Uterus (tissue), 2 donors: ENCODE results near the gene KLHL25.

ENCODE experiments used
- POLR2A ChIP-seq, 2 donors: fragments of 450-650 bp; IDR thresholded peaks; one replicate each; pipeline ENCODE4 v1.6.1; 2016; ENCODE audit warnings: antibody characterized with exemption in 2 of 2, mild to moderate bottlenecking in 1 of 2, moderate library complexity in 1 of 2
- TF ChIP-seq, protein P1 (sequence below), 4 experiments: fragments of 200-600 bp in 2 of 4; fragments of 450-650 bp in 2 of 4; sonication (generic) in 2 of 4; IDR thresholded peaks; one replicate each; pipeline ENCODE4 v1.5.1; 2016 to 2019; ENCODE audit warnings: antibody characterized with exemption in 4 of 4, mild to moderate bottlenecking in 2 of 4, moderate library complexity in 1 of 4

DNA sequence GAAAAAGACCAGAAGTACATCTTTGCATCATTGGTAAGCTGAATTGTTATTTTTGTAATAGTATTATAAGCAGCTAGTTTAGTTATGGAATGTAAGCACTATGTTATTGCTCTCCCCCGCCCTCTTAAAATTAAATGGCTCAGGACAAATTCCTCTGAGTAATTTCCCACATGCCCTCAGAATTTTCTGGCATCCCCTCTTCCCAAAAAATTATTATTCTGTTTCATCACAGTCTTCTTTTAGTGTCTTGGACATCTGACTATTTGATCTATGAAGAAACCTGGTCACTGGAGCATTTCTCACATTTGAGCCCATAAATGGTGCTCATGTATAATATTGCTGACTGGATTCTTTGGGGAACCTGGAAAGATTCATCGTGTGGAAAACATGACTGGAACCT, 68.3 kb downstream of the KLHL25 start:
- TF ChIP-seq, protein P1, sequence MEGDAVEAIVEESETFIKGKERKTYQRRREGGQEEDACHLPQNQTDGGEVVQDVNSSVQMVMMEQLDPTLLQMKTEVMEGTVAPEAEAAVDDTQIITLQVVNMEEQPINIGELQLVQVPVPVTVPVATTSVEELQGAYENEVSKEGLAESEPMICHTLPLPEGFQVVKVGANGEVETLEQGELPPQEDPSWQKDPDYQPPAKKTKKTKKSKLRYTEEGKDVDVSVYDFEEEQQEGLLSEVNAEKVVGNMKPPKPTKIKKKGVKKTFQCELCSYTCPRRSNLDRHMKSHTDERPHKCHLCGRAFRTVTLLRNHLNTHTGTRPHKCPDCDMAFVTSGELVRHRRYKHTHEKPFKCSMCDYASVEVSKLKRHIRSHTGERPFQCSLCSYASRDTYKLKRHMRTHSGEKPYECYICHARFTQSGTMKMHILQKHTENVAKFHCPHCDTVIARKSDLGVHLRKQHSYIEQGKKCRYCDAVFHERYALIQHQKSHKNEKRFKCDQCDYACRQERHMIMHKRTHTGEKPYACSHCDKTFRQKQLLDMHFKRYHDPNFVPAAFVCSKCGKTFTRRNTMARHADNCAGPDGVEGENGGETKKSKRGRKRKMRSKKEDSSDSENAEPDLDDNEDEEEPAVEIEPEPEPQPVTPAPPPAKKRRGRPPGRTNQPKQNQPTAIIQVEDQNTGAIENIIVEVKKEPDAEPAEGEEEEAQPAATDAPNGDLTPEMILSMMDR (IDR thresholded peaks at IDR 0.05) = no peak
- no peak for TF ChIP-seq POLR2A (IDR thresholded peaks at IDR 0.05)
